Stimulated activated CD8-positive, alpha-beta memory T cell treated with anti-CD3 and anti-CD28 coated beads, Interleukin-4, amount 100 ng/mL, for 1 hour (primary cell): Measurements from ENCODE around the gene ASS1.

Experiments used
- DNase-seq, 2 donors: peaks; one replicate each; pipeline ENCODE4 v3.0.0-alpha.2; 2020; ENCODE audit warnings: low read depth in 2 of 2, low spot score in 1 of 2

ASS1 gene

DNA sequence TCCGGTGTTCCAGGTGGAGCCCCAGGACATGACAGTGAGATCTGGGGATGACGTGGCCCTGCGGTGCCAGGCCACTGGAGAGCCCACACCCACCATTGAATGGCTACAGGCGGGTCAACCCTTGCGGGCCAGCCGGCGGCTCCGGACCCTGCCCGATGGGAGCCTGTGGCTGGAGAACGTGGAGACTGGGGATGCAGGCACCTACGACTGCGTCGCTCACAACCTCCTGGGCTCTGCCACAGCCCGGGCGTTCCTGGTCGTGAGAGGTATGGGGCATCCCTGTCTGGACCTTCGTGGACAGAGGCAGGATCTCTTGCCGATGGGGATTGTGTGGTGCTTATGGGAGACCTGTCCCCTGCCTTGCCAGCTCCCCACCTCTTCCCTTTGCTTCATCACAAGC is 26.0 kb upstream of the ASS1 start:
- no peak for DNase-seq

DNA sequence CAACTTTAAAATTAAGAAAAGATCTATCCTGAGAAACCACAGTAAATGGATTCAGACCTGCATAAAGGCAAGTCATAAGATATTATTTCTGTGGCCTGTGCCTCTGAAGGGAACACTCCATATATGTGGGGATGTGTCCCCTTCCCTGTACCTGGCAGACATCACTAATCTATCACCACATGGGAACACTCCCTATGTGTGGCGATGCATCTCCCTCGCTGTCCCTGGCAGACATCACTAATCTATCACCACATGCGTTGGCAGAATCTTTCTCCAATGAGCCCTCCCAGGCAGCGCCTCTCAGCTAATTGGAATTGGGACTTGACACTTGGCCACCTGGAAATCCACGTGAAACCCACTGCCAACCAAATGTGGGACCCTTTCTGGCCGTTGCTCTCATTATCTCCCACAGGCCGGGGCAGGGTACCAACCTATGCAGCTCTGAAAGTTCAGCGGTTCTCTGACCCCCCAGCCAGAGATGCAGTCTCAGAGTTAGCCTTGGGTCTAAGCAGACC is 25.2 kb upstream of the ASS1 start:
- no peak for DNase-seq

DNA sequence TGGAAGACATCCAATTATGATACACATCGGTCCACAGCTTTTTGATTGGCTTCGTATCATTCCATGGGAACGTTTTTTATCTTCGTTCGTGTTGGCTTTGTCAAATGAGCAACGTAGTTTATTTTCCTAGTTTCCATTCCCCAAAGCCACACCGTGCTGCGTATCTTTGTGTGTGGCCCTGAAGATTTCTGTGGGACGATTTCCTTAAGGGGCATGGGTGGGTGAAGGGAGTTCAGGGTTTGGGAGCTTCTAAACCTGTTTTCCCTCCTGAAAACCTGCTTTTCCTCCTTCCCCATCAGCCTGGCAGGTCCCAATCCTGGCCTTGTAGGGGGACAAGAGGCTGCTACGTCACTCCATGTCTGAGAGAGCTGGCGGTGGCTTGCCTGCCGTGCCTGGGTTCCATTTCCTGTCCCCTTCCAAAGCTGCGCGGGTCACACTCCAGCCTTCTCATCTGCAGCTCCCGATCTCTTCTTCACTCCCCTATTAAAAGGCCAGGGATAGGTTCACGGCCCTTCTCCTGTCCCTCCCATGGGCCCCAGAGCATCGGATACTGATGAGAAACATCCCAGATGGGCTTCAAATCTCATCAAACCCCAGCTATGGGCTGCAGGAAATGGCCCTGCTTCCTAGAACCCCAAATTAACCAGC is 23.5 kb upstream of the ASS1 start:
- no peak for DNase-seq

DNA sequence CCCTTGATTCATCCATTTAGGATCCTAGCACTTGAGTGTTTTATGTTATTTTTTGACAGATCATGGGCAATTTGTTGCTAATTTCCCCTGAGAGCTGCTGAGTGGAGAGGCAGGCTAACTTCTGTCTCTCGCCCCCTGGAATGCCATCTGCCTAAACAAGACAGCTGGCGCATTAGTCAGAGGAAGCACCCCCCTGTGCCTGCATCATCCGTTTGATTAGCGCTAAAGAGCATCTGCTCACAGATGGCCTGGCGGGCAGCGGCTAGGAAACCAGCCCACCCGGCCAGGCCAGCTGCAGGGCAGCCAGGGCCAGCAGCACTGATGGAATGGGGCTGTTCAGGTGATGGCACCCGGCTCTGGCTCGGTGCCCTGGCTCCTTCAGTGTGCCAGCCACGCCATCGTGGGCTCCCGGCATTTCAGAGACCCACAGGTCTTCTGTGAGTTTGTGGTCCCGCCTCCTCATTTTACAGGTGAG is 22.9 kb upstream of the ASS1 start:
- no peak for DNase-seq

DNA sequence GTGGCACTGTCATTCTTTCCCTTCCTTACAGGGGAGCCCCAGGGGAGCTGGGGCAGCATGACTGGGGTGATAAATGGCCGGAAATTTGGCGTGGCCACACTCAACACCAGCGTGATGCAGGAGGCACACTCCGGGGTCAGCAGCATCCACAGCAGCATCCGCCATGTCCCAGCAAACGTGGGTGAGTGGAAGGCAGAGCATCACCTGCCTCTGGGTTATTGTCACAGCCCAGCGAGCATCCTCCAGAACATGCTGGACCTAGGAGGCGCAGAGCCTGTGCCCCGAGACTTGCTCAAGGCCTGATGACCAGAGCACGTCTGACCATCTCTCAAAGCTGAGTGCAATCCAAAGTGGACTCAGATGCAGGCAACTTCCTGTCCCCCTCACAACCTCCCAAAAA is 22.2 kb upstream of the ASS1 start:
- DNase-seq: no peak

DNA sequence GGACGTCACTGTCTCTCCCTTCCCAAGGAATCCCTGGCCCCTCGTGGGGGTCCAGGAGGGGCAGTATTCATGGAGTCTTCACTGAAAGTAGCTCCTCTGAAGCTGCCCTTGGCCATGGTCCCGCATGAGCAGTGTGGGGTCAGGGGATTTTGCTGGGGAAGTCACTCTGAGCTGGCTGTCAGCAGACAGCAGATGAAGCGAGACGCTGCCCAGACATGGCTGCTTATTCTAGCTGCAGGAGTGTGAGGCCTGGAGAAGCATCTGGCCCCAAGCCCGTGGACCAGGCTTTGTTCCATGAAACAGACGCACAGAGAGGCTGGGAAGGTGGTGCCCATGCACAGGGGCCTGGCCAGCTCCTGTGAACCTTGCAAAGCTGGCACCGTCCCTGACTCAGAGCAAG is 21.5 kb upstream of the ASS1 start:
- DNase-seq: no peak

DNA sequence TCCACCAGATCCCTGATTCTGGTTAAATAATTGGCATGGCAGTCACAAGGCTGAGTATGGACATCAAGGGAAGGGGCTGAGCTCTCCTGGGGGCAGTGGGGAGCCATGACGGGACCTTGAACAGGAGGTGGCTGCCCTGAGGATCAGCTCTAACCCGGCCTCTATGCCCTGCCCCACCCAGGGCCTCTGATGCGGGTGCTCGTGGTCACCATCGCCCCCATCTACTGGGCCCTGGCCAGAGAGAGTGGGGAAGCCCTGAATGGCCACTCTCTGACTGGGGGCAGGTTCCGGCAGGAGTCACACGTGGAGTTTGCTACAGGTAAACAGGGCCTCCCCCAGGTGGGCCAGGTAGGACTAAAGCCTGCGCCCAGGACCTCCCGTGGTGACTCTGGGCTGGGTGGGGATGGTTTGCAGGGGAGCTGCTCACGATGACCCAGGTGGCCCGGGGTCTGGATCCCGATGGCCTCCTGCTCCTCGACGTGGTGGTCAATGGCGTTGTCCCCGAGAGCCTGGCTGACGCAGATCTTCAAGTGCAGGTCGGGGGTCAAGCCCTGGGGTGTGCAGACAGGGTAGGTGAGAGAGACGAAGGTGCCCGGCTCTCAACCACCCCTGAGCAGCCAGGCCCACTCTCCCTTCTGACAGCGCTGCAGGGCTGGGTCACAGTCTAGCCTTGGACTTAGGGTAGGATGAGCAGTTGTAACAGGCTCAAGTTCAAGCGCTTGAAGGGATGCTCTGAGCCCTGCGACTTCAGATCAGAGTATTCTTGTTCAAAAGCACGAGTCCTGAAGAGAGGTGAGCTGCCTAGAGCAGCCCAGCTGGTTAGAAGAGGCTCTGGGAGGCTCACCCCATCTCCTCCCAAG is 19.9 kb upstream of the ASS1 start:
- DNase-seq: no peak

DNA sequence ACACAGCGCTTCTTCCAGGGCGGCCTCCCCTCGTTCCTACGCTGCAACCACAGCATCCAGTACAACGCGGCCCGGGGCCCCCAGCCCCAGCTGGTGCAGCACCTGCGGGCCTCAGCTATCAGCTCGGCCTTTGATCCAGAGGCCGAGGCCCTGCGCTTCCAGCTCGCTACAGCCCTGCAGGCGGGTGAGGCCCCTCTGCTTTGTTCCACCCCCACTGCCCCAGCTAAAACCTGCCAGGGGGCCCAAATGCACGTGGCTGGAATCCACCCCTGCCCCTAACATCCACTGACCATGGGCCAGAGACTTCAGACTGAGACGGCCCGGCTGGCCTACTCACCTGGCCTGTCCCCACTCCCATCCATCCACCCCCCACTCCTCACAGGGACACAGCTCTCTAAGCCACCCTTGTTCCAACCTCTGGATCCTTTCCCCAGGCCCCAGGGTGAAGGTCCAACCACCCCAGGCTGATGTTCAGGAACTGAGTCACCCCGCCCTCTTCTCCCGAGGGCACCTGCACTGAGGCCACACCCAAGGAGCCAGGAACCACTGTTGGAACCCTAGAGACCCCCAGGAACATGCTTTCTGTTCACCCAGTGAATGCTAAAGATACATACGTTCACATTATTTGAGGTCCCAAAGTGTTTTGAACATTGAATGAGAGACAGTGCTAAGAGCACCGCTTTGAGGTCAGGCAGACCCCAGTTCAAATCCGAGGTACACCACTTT is 18.9 kb upstream of the ASS1 start:
- no peak for DNase-seq

DNA sequence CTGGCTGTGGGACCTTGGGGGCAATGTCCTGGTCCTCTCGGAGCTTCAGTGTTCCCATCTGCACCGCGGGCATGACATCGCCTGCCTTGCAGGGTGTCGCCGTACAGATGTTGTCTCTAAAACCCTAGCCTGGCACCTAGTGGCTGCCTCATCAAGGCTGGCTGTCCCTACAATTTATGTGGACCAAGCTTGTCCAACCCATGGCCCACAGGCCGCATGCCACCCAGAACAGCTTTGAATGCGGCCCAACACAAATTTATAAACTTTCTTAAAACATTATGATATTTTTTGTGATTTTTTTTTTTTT is 18.3 kb upstream of the ASS1 start:
- no peak for DNase-seq

DNA sequence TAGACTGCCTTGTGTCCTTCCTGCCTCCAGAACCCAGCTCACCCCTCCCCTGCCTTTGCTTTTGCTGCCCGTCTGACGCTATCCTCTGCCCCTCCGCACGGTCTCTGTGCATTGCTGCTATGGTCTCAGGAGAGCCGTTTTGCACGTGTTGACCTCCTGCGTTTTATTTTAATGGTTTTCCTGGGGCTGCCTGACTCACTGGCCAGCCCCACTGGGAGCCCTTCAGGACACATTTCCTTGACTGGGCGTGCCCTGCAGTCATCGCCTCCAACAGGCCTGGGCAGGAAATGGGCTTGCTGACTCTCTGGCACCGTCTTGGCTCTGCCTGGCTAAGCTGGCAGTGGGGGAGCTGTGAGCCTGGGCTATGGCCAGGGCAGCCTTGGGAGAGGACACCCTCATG is 17.9 kb upstream of the ASS1 start:
- no peak for DNase-seq

DNA sequence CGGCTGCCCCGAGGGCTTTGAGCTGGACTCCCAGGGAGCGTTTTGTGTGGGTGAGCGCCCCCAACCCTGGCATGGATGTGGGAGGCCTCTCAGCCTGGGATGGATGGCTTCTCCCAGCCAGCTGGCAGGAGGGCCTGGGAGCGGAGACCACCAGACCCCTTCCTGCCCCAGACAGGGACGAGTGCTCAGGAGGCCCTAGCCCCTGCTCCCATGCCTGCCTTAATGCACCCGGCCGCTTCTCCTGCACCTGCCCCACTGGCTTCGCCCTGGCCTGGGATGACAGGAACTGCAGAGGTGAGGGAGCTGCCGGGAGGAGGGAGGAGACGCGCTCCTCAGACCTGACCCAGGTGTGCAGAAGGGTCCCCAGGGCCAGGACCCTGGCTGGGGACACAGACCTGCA is 17.4 kb upstream of the ASS1 start:
- DNase-seq: no peak

DNA sequence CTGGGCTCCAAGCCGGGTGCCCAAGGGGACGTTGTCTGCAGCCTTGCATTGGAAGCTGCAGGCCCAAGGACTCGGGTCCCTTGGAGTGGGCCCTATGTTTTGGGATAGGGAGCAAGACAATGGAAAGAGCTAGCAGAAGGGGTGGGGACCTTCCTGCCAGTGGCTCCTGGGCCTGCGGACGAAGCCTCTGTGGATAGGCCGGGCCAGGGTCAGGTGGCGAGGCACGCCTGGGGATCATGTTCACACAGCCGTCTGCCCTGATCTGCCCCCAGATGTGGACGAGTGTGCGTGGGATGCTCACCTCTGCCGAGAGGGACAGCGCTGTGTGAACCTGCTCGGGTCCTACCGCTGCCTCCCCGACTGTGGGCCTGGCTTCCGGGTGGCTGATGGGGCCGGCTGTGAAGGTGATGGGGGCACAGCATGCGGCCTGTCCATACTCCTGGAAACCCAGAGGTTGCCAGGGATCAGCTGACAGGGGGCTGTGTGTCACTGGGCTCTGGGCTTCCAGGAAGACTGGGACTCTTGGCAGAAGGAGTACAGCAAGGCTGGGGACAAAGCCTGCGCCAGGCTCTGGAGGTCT is 16.6 kb upstream of the ASS1 start:
- DNase-seq: no peak

DNA sequence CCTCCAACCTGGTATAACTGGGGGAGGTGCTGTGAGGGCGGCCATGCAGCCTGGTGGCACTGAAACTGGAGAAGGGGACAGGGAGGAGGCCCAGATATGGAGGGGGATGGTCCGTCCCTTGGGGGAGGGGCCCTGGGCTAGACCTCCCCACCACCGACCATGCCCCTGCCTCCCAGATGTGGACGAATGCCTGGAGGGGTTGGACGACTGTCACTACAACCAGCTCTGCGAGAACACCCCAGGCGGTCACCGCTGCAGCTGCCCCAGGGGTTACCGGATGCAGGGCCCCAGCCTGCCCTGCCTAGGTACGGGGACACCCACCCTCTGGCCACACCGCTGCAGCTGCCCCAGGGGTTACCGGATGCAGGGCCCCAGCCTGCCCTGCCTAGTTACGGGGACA is 15.4 kb upstream of the ASS1 start:
- DNase-seq: no peak

DNA sequence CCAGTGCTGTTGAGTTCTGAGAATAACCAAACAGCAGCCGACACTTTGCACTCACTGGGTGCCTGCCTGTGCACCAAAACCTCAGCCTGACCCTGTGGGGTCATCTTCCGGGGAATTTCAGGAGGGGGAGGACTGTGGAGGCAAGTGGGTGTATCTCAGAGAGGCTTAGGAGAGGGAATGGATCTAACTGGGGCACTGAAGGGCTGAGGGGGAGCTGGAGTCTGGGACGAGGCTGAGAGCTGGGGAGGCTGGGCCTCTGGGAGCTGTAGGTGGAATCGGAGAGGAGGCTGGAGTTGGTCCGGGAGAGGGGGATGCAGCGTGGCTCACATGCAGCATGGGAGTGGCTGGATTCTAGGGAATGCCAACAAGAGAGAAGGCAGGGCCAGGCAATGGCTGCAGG is 14.9 kb upstream of the ASS1 start:
- no peak for DNase-seq

DNA sequence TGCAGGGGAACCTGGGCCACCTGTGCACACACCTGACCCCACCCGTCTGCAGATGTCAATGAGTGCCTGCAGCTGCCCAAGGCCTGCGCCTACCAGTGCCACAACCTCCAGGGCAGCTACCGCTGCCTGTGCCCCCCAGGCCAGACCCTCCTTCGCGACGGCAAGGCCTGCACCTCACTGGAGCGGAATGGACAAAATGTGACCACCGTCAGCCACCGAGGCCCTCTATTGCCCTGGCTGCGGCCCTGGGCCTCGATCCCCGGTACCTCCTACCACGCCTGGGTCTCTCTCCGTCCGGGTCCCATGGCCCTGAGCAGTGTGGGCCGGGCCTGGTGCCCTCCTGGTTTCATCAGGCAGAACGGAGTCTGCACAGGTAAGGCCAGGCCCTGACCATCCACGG is 14.5 kb upstream of the ASS1 start:
- no peak for DNase-seq

DNA sequence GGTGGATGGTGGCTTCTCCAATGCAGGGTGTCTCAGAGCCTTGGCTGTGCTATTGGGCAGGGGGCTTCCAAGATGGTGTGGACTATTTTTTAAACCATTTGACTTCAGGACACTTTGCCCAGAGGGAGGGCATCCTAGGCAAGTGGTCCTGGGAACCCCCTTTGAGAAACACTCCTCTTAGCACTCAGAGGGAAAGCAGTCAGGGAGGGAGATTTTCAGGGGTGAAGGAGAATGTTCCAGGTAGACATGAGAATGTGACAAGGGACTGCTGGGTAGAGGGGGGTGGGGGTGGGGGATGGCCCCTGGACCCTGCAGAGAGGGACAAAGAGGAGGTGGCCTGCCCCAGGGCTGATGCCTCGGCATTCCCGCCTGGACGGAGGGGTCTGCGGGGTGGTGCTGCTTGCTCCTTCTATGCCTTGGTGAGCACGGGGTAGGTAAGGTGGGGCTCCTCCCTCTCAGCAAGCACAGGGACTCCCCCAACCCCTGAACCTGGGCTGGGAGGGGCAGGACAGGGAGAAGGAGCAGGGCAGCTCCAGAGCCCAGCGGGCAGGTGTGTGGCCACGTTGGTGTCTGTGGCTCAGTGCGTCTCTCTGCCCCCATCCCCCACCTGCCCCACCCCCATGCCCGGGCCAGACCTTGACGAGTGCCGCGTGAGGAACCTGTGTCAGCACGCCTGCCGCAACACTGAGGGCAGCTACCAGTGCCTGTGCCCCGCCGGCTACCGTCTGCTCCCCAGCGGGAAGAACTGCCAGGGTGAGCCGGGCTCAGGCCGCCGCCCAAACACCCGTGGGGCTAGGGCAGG is 13.8 kb upstream of the ASS1 start:
- no peak for DNase-seq

DNA sequence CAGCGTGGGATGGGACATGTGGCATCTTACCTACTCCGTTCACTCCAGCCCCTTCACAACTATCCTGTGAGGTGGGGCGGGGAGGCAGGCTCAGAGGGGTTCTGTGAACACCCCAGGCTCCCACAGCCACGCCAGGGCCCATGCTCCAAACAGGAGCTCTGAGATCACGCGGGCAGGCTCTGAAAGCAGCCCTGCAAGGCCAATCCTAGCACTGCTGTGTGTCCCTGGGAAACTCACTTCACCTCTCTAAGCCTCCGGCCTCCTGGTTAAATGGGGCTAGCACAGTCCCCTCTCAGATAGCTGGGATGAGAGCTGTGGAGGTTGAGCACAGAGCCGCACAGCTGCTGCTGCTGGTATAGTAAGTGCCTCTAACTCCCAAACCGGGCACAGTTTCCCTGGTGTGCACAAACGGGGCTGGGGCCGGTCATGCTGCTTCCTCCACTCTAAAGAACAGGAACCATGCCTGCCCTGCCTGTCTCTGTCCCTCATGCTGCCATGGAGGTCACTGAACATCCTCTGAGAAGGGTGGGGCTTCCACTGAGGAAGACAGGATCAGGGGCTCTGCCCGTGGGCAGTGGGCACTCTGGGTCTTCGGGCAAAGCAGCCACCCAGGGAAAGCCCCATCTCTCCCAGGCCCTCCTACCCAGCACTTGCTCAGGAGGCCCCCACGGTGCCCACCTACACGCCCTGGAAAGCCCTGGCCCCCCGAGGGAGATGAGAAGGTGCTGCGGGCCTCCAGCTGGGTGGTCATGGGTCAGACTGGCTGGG is 13.0 kb upstream of the ASS1 start:
- no peak for DNase-seq

DNA sequence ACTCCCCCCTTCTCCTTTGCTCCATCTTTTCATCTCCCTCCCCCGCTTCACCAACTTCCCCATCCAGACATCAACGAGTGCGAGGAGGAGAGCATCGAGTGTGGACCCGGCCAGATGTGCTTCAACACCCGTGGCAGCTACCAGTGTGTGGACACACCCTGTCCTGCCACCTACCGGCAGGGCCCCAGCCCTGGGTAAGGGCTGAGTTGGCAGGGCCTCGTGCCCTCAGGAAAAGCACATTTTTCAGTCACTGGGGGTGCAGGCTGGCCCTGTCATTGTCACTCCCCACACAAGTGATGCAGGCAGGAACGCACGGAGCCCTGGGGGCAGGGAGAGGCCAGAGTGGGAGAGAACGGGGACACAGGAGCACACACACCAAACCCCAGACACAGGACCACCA is 12.4 kb upstream of the ASS1 start:
- no peak for DNase-seq

DNA sequence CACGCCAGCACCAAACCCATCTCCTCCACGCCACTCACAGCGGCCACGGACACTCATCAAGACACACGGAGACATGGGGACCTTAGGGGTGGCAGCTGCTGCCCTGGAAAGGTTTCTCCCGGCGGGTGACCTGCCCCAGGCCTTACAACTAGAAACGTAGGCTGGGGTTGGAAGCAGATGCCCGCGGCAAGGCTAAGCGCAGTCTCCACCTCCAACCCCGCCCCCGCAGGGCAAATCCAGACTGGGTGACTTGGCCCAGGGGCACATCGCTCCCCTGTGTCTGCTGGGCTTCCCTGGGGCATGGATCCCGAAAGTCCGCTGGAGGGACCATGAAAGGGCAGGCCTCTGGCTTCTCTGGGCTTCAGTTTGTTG is 12.0 kb upstream of the ASS1 start:
- no peak for DNase-seq
